A673 (cell line): Measurements from ENCODE around the gene NFIC. TPM values are rescaled to one million over a fixed set of nuclear protein-coding genes. Genes with fewer than 3 reads are reported as not detected.

ENCODE experiments used
- BruUV-seq: library from RNA; stranded (reverse); fragments of 400-500 nt; replicated peaks from 2 replicates; lab custom pipeline; 2021; lab: Mats Ljungman, UMichigan
- CTCF ChIA-PET: fragments of 300-600 bp; sonication (Branson Sonifier 250); formaldehyde crosslinking; loops from one replicate; lab custom pipeline; 2022; ENCODE audit warnings: antibody characterized with exemption; lab: Charles Lee
- POLR2A ChIA-PET: fragments of 300-600 bp; sonication (Branson Sonifier 250); formaldehyde crosslinking; loops from one replicate; lab custom pipeline; 2022; ENCODE audit warnings: antibody characterized with exemption; ENCODE audit not compliant: low non-redundant PET; lab: Charles Lee
- DNase-seq: peaks from one replicate; pipeline ENCODE4 v3.0.0-alpha.2; 2015; ENCODE audit warnings: low spot score
- H3K27ac ChIP-seq: fragments of 200-600 bp; sonication (generic); 2 replicates; pipeline ENCODE4 v1.5.1; 2016; ENCODE audit warnings: mixed run types, low read depth, mild to moderate bottlenecking, mixed read lengths, antibody characterized with exemption, low read length; ENCODE audit not compliant: poor library complexity, severe bottlenecking
- H3K27me3 ChIP-seq: fragments of 200-600 bp; sonication (generic); replicated peaks from 2 replicates; pipeline ENCODE4 v1.6.1; 2017; ENCODE audit warnings: mixed run types, low read depth, mild to moderate bottlenecking, mixed read lengths, antibody characterized with exemption, low read length; ENCODE audit not compliant: insufficient read depth, poor library complexity
- H3K36me3 ChIP-seq: fragments of 200-600 bp; sonication (generic); 2 replicates; pipeline ENCODE4 v1.6.1; 2016; ENCODE audit warnings: mixed run types, mild to moderate bottlenecking, mixed read lengths, antibody characterized with exemption, low read length; ENCODE audit not compliant: insufficient read depth, poor library complexity, severe bottlenecking
- H3K4me1 ChIP-seq: fragments of 200-600 bp; sonication (generic); 2 replicates; pipeline ENCODE4 v1.6.1; 2017; ENCODE audit warnings: mixed run types, mild to moderate bottlenecking, mixed read lengths, antibody characterized with exemption, low read length; ENCODE audit not compliant: insufficient read depth, poor library complexity, severe bottlenecking
- H3K4me3 ChIP-seq: fragments of 200-600 bp; sonication (generic); 2 replicates; pipeline ENCODE4 v1.5.1; 2016; ENCODE audit warnings: low read depth, mixed run types, mild to moderate bottlenecking, mixed read lengths, low read length; ENCODE audit not compliant: poor library complexity, severe bottlenecking
- H3K9me3 ChIP-seq: fragments of 200-600 bp; sonication (generic); 2 replicates; pipeline ENCODE4 v1.6.1; 2016; ENCODE audit warnings: mixed run types, low read depth, mild to moderate bottlenecking, mixed read lengths, antibody characterized with exemption, low read length; ENCODE audit not compliant: poor library complexity, severe bottlenecking
- EZH2 ChIP-seq: fragments of 200-600 bp; sonication (generic); IDR thresholded peaks from 2 replicates; pipeline ENCODE4 v1.6.1; 2017; ENCODE audit warnings: borderline replicate concordance, low read depth, mild to moderate bottlenecking, mixed read lengths, antibody characterized with exemption, low read length; ENCODE audit not compliant: poor library complexity, severe bottlenecking
- intact Hi-C: fragments of 100-400 bp; cut with micrococcal nuclease; formaldehyde crosslinking; loops from one replicate; pipeline ENCODE4 v1.10.0; 2022; ENCODE audit not compliant: unreplicated experiment
- total RNA-seq: library from RNA; stranded (reverse); gene quantifications from 2 replicates; pipeline ENCODE4 v1.2.3, GENCODE V29; 2021
- TF ChIP-seq, protein P1 (sequence below): fragments of 300-800, 200-600 bp; sonication (generic); conservative IDR thresholded peaks from 2 replicates; pipeline ENCODE4 v1.5.1; 2017; ENCODE audit warnings: low read depth, mild to moderate bottlenecking, antibody characterized with exemption, low read length, moderate library complexity, mixed read lengths

NFIC gene
- total RNA-seq, 1 experiment from 2014 or later: 112 TPM

DNA sequence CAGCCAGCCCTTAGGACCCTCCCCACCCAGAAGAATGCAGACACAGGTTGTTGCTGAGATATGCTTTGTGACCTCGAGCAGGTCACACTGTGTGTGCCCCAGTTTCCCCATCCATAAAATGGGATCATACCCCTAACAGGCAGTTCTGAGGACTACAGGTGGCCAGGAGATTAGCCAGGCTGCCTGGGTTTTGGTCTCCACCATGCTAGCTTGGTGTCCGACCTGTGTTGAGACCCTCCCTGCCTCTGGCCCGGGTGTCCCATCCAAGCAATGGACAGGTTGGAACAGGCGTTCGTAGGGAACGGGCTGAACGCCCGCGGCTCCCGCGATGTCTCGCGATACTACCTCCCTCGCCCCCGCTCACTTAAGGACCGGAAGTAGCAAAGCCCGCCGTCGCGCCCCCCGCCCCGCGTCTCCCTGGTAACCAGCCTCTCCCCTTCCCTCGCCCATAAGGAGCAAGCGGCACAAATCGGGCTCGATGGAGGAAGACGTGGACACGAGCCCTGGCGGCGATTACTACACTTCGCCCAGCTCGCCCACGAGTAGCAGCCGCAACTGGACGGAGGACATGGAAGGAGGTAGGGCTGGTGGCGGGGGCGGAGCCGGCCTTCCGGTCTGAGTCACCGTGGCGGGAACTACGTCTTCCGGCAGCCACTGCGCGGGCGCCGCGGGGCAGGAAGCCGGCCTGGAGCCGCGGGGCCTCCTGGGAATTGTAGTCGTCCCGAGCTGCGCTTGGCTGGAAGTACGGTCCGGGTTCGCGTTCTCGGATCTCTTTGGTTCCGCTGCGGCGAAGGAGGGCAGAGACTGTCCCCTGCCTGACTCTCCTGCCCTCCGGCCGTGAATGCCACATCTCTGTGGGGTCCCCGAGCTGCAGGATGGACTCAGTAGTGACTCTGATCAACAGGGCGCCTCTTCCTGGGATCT is 68.5 kb downstream of the NFIC start:
- TF ChIP-seq, protein P1, sequence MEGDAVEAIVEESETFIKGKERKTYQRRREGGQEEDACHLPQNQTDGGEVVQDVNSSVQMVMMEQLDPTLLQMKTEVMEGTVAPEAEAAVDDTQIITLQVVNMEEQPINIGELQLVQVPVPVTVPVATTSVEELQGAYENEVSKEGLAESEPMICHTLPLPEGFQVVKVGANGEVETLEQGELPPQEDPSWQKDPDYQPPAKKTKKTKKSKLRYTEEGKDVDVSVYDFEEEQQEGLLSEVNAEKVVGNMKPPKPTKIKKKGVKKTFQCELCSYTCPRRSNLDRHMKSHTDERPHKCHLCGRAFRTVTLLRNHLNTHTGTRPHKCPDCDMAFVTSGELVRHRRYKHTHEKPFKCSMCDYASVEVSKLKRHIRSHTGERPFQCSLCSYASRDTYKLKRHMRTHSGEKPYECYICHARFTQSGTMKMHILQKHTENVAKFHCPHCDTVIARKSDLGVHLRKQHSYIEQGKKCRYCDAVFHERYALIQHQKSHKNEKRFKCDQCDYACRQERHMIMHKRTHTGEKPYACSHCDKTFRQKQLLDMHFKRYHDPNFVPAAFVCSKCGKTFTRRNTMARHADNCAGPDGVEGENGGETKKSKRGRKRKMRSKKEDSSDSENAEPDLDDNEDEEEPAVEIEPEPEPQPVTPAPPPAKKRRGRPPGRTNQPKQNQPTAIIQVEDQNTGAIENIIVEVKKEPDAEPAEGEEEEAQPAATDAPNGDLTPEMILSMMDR: no peak
- no peak for TF ChIP-seq EZH2
- peak; percentile 97 for DNase-seq
- H3K27me3 ChIP-seq: no peaks in the 10 kb centered on the region
- H3K9me3 ChIP-seq: no peaks in the 10 kb centered on the region
- peaks cover 4% of the 10 kb centered on the region for H3K4me1 ChIP-seq
- intact Hi-C loops: no loop called here
- peak overlapping the region; percentile 94 for H3K27ac ChIP-seq
- no TSS peak for BruUV-seq
- peak overlapping the region; percentile 53 for H3K4me3 ChIP-seq
- ChIA-PET CTCF (no interaction called here), POLR2A (no interaction called here)
- peaks cover 49% of the 10 kb centered on the region for H3K36me3 ChIP-seq

DNA sequence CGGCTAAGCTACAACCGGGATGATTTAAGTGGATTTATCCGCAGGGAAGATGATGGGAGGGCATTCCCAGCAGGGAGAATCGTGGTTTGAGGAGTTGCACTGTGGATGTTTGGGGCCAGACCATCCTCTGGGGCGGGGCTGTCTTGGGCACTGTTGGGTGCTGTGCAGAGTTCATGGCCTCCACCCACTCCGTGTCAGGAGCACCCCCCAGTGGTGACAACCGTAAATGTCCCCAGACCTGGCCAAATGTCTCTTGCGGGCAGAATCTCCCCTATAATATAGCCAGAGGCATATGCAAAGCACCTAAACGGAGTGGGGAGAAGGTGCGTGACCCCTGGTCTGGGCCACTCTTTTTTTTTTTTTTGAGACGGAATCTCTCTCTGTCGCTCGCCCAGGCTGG is 73.7 kb downstream of the NFIC start:
- peak; percentile 45 for DNase-seq
- Histone ChIP-seq H3K4me3 (no peak overlapping the region), H3K4me1 (peaks cover 9% of the 10 kb centered on the region), H3K27me3 (no peaks in the 10 kb centered on the region), H3K9me3 (no peaks in the 10 kb centered on the region), H3K27ac (no peak overlapping the region), H3K36me3 (peaks cover 35% of the 10 kb centered on the region)
- TF ChIP-seq EZH2: no peak
- TF ChIP-seq, protein P1: peak; percentile 55
- intact Hi-C loops: no loop called here
- POLR2A ChIA-PET: no interaction called here
- BruUV-seq: no TSS peak
- CTCF ChIA-PET: interaction anchor here (0.9 kb wide), 1 partner anchor 11 kb away, joined by 3 read pairs; no protein-coding TSS in a partner anchor

DNA sequence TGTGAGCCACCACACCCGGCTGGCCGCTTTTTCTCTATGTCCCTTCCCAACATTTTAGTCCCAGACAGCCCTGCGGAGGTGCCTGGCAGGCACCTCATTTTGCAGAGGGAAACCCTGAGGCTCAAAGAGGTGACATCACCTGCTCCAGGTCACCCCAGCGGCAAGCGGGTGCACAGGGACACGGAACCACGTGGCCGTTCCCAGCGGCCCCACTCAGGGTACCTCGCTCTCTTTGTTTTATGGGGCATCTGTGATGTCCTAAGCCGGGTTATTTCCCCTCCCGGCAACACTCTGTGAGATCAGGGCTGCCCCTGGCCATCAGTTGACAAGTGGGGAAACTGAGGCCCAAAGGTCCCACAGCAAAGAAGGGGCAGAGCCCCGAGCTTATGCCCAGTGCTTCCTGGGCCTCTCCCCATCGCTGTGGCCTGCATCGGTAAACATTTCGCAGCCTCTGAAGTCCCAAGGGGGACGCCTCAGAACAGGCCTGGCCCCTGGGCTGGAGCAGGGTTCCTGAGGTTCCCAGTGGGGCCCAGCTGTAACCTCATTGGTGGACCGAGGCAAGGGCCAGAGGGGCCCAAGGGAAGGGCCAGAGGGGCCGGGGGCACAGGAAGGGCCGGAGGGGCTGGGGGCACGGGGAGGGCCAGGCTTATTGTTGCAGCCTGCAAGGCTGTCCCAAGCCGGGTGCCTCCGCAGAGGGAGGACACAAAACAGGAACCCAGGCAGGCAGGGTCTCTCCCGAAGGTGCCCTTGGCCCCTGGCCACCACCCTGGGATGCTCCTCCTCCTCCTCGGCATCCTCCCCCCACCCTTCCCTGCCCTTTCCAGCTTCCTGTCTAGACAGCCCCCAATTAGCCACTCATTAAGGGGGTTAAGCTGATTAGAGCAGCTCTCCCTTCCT is 75.0 kb downstream of the NFIC start:
- intact Hi-C loops: no loop called here
- peak overlapping the region; percentile 23 for H3K27ac ChIP-seq
- no peak for DNase-seq
- H3K4me1 ChIP-seq: peaks cover 6% of the 10 kb centered on the region
- ChIA-PET CTCF (interaction anchor here (1.0 kb wide), 1 partner anchor 103 kb away, joined by 4 read pairs; no protein-coding TSS in a partner anchor), POLR2A (no interaction called here)
- H3K9me3 ChIP-seq: no peaks in the 10 kb centered on the region
- no peak for TF ChIP-seq EZH2
- TF ChIP-seq, protein P1: no peak
- H3K36me3 ChIP-seq: peaks cover 44% of the 10 kb centered on the region
- no peaks in the 10 kb centered on the region for H3K27me3 ChIP-seq
- no TSS peak for BruUV-seq
- H3K4me3 ChIP-seq: no peak overlapping the region
